GM19397 (cell line): Measurements from ENCODE around the gene ATP2B2.

Experiments used
- ATAC-seq: cut with Tn5 transposase; IDR thresholded peaks from one replicate; pipeline ENCODE4 v1.9.1; 2021; ENCODE audit warnings: mild to moderate bottlenecking, moderate library complexity; ENCODE audit not compliant: unreplicated experiment

The ATP2B2 gene

GRCh38 chr3:10287936-10288574 is 217.3 kb downstream of the ATP2B2 start:
- ATAC-seq = no peak

- ATAC-seq = no peak
These were observed 218.6 kb downstream of the ATP2B2 start for GRCh38 chr3:10286596-10287295.

GRCh38 chr3:10286133-10286524 is 219.3 kb downstream of the ATP2B2 start:
- no peak for ATAC-seq

- no peak for ATAC-seq
These were observed 219.9 kb downstream of the ATP2B2 start for GRCh38 chr3:10285272-10286132.

GRCh38 chr3:10284496-10284895 is 220.9 kb downstream of the ATP2B2 start:
- no peak for ATAC-seq

GRCh38 chr3:10283638-10284037 is 221.7 kb downstream of the ATP2B2 start:
- ATAC-seq = no peak

GRCh38 chr3:10281951-10282350 is 223.4 kb downstream of the ATP2B2 start:
- ATAC-seq = no peak

- no peak for ATAC-seq
These were observed 224.8 kb downstream of the ATP2B2 start for GRCh38 chr3:10280571-10280970.

GRCh38 chr3:10280177-10280529 is 225.2 kb downstream of the ATP2B2 start:
- ATAC-seq = no peak

GRCh38 chr3:10279384-10280176 is 225.8 kb downstream of the ATP2B2 start:
- no peak for ATAC-seq

- ATAC-seq = no peak
These were observed 226.9 kb downstream of the ATP2B2 start for GRCh38 chr3:10278501-10278900.

GRCh38 chr3:10277115-10277625 is 228.2 kb downstream of the ATP2B2 start:
- ATAC-seq = no peak

- ATAC-seq = no peak
These were observed 230.8 kb downstream of the ATP2B2 start for GRCh38 chr3:10274601-10275000.
